Mesothelial cell of epicardium (in vitro differentiated cells): Measurements from ENCODE around the gene SRSF9. TPM values are rescaled to one million over a fixed set of nuclear protein-coding genes. Genes with fewer than 3 reads are reported as not detected.

ENCODE experiments used
- DNase-seq, 2 experiments: peaks; one replicate each; pipeline ENCODE4 v3.0.0; 2021; ENCODE audit warnings: low spot score in 2 of 2; ENCODE audit not compliant: unreplicated experiment in 2 of 2
- H3K27ac Mint-ChIP-seq: 2 replicates; pipeline ENCODE4 v1.8.0; 2021; ENCODE audit warnings: mixed read lengths
- H3K27me3 Mint-ChIP-seq: 2 replicates; pipeline ENCODE4 v1.8.0; 2021; ENCODE audit warnings: low read depth, mixed read lengths
- H3K36me3 Mint-ChIP-seq: 2 replicates; pipeline ENCODE4 v1.8.0; 2021; ENCODE audit warnings: mixed read lengths
- H3K4me1 Mint-ChIP-seq: 2 replicates; pipeline ENCODE4 v1.8.0; 2021; ENCODE audit warnings: mixed read lengths
- H3K4me3 Mint-ChIP-seq: 2 replicates; pipeline ENCODE4 v1.8.0; 2021; ENCODE audit warnings: mild to moderate bottlenecking, moderate library complexity, mixed read lengths
- H3K9me3 Mint-ChIP-seq: 2 replicates; pipeline ENCODE4 v1.8.0; 2021; ENCODE audit warnings: mixed read lengths
- total RNA-seq: library from RNA; stranded (reverse); gene quantifications from 3 replicates; pipeline ENCODE4 v1.2.1, GENCODE V29; 2021
- TF ChIP-seq, protein P1 (sequence below): fragments of 200-600 bp; sonication (generic); IDR thresholded peaks from one replicate; pipeline ENCODE4 v1.5.0; 2021; ENCODE audit warnings: antibody characterized with exemption; ENCODE audit not compliant: unreplicated experiment

Gene SRSF9
- total RNA-seq, 1 donor from 2014 or later: 197 TPM

- peaks cover 24% of the 10 kb centered on the region for H3K36me3 Mint-ChIP-seq
- no peak overlapping the region for H3K4me3 Mint-ChIP-seq
- peaks cover 19% of the 10 kb centered on the region for H3K4me1 Mint-ChIP-seq
- no peaks in the 10 kb centered on the region for H3K9me3 Mint-ChIP-seq
- peak overlapping the region; percentile 22 for H3K27ac Mint-ChIP-seq
- H3K27me3 Mint-ChIP-seq: no peaks in the 10 kb centered on the region
- DNase-seq: no peak
- TF ChIP-seq, protein P1, sequence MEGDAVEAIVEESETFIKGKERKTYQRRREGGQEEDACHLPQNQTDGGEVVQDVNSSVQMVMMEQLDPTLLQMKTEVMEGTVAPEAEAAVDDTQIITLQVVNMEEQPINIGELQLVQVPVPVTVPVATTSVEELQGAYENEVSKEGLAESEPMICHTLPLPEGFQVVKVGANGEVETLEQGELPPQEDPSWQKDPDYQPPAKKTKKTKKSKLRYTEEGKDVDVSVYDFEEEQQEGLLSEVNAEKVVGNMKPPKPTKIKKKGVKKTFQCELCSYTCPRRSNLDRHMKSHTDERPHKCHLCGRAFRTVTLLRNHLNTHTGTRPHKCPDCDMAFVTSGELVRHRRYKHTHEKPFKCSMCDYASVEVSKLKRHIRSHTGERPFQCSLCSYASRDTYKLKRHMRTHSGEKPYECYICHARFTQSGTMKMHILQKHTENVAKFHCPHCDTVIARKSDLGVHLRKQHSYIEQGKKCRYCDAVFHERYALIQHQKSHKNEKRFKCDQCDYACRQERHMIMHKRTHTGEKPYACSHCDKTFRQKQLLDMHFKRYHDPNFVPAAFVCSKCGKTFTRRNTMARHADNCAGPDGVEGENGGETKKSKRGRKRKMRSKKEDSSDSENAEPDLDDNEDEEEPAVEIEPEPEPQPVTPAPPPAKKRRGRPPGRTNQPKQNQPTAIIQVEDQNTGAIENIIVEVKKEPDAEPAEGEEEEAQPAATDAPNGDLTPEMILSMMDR: no peak
Observed at GRCh38 chr12:120500581-120500980, 31.0 kb upstream of the SRSF9 start.

- H3K4me1 Mint-ChIP-seq: peaks cover 29% of the 10 kb centered on the region
- peaks cover 24% of the 10 kb centered on the region for H3K36me3 Mint-ChIP-seq
- TF ChIP-seq, protein P1: no peak
- no peak overlapping the region for H3K27ac Mint-ChIP-seq
- H3K9me3 Mint-ChIP-seq: no peaks in the 10 kb centered on the region
- H3K4me3 Mint-ChIP-seq: peak overlapping the region; percentile 89
- no peak for DNase-seq
- H3K27me3 Mint-ChIP-seq: no peaks in the 10 kb centered on the region
Observed at GRCh38 chr12:120498870-120499515, 29.4 kb upstream of the SRSF9 start.

- Mint-ChIP-seq H3K27me3 (no peaks in the 10 kb centered on the region), H3K4me3 (peak overlapping the region; percentile 89), H3K36me3 (peaks cover 14% of the 10 kb centered on the region), H3K4me1 (peaks cover 29% of the 10 kb centered on the region), H3K9me3 (no peaks in the 10 kb centered on the region), H3K27ac (peak overlapping the region; percentile 96)
- DNase-seq: no peak
- TF ChIP-seq, protein P1: no peak
Observed at GRCh38 chr12:120497524-120498150, 28.1 kb upstream of the SRSF9 start.

- peak overlapping the region; percentile 89 for H3K4me3 Mint-ChIP-seq
- no peaks in the 10 kb centered on the region for H3K27me3 Mint-ChIP-seq
Observed at GRCh38 chr12:120496413-120497340, 27.1 kb upstream of the SRSF9 start.

More at GRCh38 chr12:120496413-120497340, 27.1 kb upstream of the SRSF9 start:
- peak; percentile 21 to 61 for DNase-seq
- Mint-ChIP-seq H3K4me1 (peaks cover 29% of the 10 kb centered on the region), H3K27ac (peak overlapping the region; percentile 96), H3K36me3 (peaks cover 14% of the 10 kb centered on the region), H3K9me3 (no peaks in the 10 kb centered on the region)
- TF ChIP-seq, protein P1: no peak
